ENCODE results near the gene VEGFB. TPM values are rescaled to one million over a fixed set of nuclear protein-coding genes. Genes with fewer than 3 reads are reported as not detected.

VEGFB gene
- total RNA-seq, 1 experiment from 2014 or later, result 47.5 TPM

DNA sequence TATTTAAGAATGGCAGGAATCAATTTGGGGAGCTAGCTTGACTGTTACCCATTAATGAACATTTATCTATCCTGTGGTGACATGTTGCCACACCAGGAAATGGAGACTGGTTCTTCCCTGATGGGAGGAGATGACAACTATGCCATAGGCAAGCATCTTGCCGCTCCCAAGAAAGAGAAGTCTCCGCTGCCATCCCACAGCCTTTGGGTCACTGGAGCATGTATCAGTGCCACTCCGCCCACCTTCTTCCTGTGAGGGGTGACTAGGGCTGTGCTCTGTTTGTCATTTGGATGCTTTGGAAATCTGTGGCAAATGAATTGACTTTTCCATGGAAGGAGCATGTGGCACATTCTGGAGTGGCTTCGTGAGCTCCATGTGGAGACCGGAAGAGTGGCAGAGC is 42.0 kb upstream of the VEGFB start (continued):
- TF ChIP-seq, protein P1, sequence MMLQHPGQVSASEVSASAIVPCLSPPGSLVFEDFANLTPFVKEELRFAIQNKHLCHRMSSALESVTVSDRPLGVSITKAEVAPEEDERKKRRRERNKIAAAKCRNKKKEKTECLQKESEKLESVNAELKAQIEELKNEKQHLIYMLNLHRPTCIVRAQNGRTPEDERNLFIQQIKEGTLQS (IDR thresholded peaks at IDR 0.05), result no peak
- TF ChIP-seq POLR2AphosphoS5 (IDR thresholded peaks at IDR 0.05; ENCODE audit: low read depth, low read length), result no peak

DNA sequence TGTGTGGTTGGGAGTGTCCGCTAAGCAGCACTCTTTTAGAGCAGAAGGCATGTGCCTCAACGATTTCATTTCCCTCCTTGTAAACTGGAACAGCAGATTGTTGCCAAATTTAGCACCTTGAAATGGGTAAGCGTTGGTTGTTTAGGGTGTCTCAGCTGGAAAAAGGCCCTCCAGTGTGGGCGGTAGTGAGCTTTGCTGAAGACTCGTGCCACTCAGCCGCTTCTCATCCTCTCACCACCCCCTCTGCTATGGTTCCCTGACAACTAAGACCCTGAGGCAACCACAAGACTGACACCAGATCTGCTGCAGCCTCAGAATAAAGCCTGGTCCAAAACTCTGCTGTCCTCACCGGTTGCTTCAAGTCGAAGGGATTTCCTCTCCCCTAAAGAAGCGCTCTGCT is 37.8 kb upstream of the VEGFB start:
- H3K36me3 ChIP-seq (ENCODE audit: control insufficient read depth in 1 of 2, insufficient read depth in 2 of 2, low read length in 2 of 2), result peaks cover 70 to 80% of the 10 kb centered on the region in 2 experiments
- no TSS peak for BruUV-seq (replicated peaks)

More for the DNA sequence above, 37.8 kb upstream of the VEGFB start:
- Histone ChIP-seq H3K27ac (ENCODE audit: low read depth, low read length) (no peak overlapping the region), H3K9me2 (ENCODE audit: insufficient read depth) (no peaks in the 10 kb centered on the region), H4K20me1 (ENCODE audit: insufficient read depth) (peaks cover 15% of the 10 kb centered on the region; the same call in 1 of the 2 replicates), H2AFZ (ENCODE audit: low read depth, low read length, poor library complexity, severe bottlenecking) (no peak overlapping the region), H3K9ac (ENCODE audit: low read length) (no peak overlapping the region), H3K4me2 (ENCODE audit: low read length) (no peak overlapping the region), H3K27me3 (ENCODE audit: insufficient read depth, low read length) (no peaks in the 10 kb centered on the region), H3K79me2 (ENCODE audit: insufficient read depth, low read length) (peaks cover 57% of the 10 kb centered on the region), H3K4me1 (ENCODE audit: control insufficient read depth in 1 of 2, insufficient read depth in 2 of 2, low read length in 2 of 2) (no peaks in the 10 kb centered on the region), H3K9me3 (ENCODE audit: control insufficient read depth in 1 of 2, insufficient read depth in 1 of 2, low read depth in 1 of 2, low read length in 2 of 2) (no peaks in the 10 kb centered on the region), H3K4me3 (replicated peaks in 1 of 2; ENCODE audit: low read depth in 1 of 2, low read length in 2 of 2) (no peak overlapping the region)
- CTCF ChIA-PET, result no interaction called here
- ATAC-seq (no peak), DNase-seq (ENCODE audit: low read depth, low spot score) (no peak)
- POLR2A ChIA-PET, result interaction anchor here (1.0 kb wide), 1 partner anchor 11 kb away, joined by 5 read pairs; the partner anchor contains the start of gene STIP1
- intact Hi-C loops (cut with micrococcal nuclease), result no loop called here
- TF ChIP-seq EGR1 (IDR thresholded peaks at IDR 0.05; ENCODE audit: low read depth) (no peak), ZFX (IDR thresholded peaks at IDR 0.05) (no peak), EZH2 (IDR thresholded peaks at IDR 0.05) (no peak), RAD21 (IDR thresholded peaks at IDR 0.05; ENCODE audit: low read depth) (no peak), EZH2phosphoT487 (IDR thresholded peaks at IDR 0.05; ENCODE audit: borderline replicate concordance) (no peak), POLR2A (IDR thresholded peaks at IDR 0.05; ENCODE audit: borderline replicate concordance, extremely low read depth, insufficient read depth, insufficient read length) (no peak)
- TF ChIP-seq, protein P2, sequence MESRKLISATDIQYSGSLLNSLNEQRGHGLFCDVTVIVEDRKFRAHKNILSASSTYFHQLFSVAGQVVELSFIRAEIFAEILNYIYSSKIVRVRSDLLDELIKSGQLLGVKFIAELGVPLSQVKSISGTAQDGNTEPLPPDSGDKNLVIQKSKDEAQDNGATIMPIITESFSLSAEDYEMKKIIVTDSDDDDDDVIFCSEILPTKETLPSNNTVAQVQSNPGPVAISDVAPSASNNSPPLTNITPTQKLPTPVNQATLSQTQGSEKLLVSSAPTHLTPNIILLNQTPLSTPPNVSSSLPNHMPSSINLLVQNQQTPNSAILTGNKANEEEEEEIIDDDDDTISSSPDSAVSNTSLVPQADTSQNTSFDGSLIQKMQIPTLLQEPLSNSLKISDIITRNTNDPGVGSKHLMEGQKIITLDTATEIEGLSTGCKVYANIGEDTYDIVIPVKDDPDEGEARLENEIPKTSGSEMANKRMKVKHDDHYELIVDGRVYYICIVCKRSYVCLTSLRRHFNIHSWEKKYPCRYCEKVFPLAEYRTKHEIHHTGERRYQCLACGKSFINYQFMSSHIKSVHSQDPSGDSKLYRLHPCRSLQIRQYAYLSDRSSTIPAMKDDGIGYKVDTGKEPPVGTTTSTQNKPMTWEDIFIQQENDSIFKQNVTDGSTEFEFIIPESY (IDR thresholded peaks at IDR 0.05; ENCODE audit: extremely low read depth, insufficient replicate concordance, low read length), result no peak
- RAD21 ChIA-PET (ENCODE audit: low non-redundant PET in 1 of 2, low total read pairs in 2 of 2, uncharacterized antibody in 2 of 2, unreplicated experiment in 2 of 2), result no interaction called here
